H1 (cell line): Measurements from ENCODE around the gene CDK10. TPM values are rescaled to one million over a fixed set of nuclear protein-coding genes. Genes with fewer than 3 reads are reported as not detected.

ENCODE experiments used
- BRCA1 ChIP-seq: IDR thresholded peaks from 2 replicates; pipeline ENCODE4 v1.6.1; 2012; ENCODE audit warnings: low read depth, low read length, improper control_type of control experiment
- EP300 ChIP-seq, 2 experiments: IDR thresholded peaks; 1 replicate in 1 of 2; 2 replicates in 1 of 2; pipeline ENCODE4 v1.6.1; 2011 to 2012; ENCODE audit warnings: low read depth in 2 of 2, low read length in 2 of 2, mild to moderate bottlenecking in 2 of 2, borderline replicate concordance in 1 of 2, inconsistent platforms in 1 of 2, moderate library complexity in 1 of 2
- NANOG ChIP-seq: IDR thresholded peaks from 2 replicates; pipeline ENCODE4 v1.6.1; 2011; ENCODE audit warnings: low read length, low read depth, mild to moderate bottlenecking, inconsistent platforms; ENCODE audit not compliant: insufficient read depth, poor library complexity, severe bottlenecking
- POLR2AphosphoS5 ChIP-seq: IDR thresholded peaks from 2 replicates; pipeline ENCODE4 v1.6.1; 2011; ENCODE audit warnings: low read depth, low read length
- POU5F1 ChIP-seq: IDR thresholded peaks from 2 replicates; pipeline ENCODE4 v1.6.1; 2011; ENCODE audit warnings: low read depth, mild to moderate bottlenecking, low read length, moderate library complexity
- RBBP5 ChIP-seq: IDR thresholded peaks from 2 replicates; pipeline ENCODE4 v1.7.1; 2012; ENCODE audit warnings: low read depth, mild to moderate bottlenecking, inconsistent platforms, low read length, moderate library complexity, borderline replicate concordance
- RNF2 ChIP-seq: fragments of 200-900, 300-1000 bp; sonication (generic); IDR thresholded peaks from 2 replicates; pipeline ENCODE4 v1.7.1; 2016; ENCODE audit warnings: borderline replicate concordance, low read depth, mild to moderate bottlenecking, antibody characterized with exemption, low read length; ENCODE audit not compliant: poor library complexity, severe bottlenecking; ENCODE audit errors: missing control alignments
- TEAD4 ChIP-seq: IDR thresholded peaks from 2 replicates; pipeline ENCODE4 v1.6.1; 2012; ENCODE audit warnings: low read depth, low read length, inconsistent platforms, mixed read lengths
- YY1 ChIP-seq: IDR thresholded peaks from 2 replicates; pipeline ENCODE4 v1.6.1; 2011; ENCODE audit warnings: low read depth, mild to moderate bottlenecking, low read length
- polyA plus RNA-seq, 7 experiments: library from polyadenylated mRNA; depleted of rRNA in 3 of 7; stranded (reverse) in 5 of 7; unstranded in 2 of 7; fragments of >200 nt in 5 of 7; fragments of 200-250 nt in 2 of 7; gene quantifications; 1 replicate in 5 of 7; 2 replicates in 1 of 7; 4 replicates in 1 of 7; pipeline versions ENCODE4 v1.2.1 to v1.2.3, GENCODE V29; 2011 to 2013; ENCODE audit warnings: missing spikeins in 2 of 7, mixed read lengths in 2 of 7
- total RNA-seq: library from RNA; stranded (reverse); fragmentation: NEBNext Ultra II Directional; extraction: Animal tissue kit (Norgen Biotek cat#: 25700); gene quantifications from 2 replicates; pipeline ENCODE4 v1.2.1, GENCODE V29; 2021
- TF ChIP-seq, protein P1 (sequence below): fragments of 300-600 bp; sonication (generic); IDR thresholded peaks from 2 replicates; pipeline ENCODE4 v1.7.1; 2012; ENCODE audit warnings: low read length, moderate library complexity, mild to moderate bottlenecking, inconsistent platforms; ENCODE audit not compliant: insufficient replicate concordance

Gene CDK10
- total and polyA plus RNA-seq, 2 of the 8 experiments (the other 6 are each of a cell fraction or from before 2014, with no cell fraction given): 49.5 to 83.9 TPM

DNA sequence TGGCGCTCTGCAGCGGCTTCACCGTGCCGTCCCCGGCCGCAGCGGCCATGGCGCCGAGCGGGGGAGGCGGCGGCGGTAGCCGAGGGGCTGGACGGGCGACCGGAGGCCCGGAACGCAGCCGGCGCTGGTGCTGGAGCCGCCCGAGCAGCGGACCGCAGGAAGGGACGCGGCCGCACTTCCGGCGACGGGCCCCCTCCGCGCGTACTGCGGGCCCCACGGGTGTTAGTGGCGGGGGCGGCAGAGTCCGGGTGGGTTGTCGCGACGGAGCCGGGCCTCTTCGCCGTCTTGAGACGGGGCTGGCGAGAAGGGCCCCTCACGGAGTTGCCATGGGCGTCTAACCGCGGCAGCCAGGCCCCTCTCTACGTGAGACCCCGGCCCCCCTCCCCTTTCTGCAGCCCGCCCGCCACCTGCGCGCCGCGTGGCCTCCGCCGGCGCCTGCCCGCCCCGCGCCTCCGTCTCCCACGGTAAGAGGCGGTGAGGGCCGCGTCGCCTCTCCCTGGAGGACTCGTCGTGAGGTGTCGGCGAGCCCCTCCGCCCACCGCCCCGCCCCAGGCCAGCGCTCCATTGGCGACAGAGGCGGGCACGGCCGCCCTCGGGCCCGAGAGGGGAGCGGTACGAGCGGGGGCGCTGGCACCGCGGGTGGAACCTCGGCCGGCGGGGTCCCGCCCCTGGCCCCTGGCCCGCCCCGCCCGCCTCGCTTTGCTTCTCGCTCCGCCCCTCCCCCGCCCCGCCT lies 34.5 kb downstream of the CDK10 start, which contains the start of the genes VPS9D1 and ZNF276 (continued):
- TF ChIP-seq, protein P1, sequence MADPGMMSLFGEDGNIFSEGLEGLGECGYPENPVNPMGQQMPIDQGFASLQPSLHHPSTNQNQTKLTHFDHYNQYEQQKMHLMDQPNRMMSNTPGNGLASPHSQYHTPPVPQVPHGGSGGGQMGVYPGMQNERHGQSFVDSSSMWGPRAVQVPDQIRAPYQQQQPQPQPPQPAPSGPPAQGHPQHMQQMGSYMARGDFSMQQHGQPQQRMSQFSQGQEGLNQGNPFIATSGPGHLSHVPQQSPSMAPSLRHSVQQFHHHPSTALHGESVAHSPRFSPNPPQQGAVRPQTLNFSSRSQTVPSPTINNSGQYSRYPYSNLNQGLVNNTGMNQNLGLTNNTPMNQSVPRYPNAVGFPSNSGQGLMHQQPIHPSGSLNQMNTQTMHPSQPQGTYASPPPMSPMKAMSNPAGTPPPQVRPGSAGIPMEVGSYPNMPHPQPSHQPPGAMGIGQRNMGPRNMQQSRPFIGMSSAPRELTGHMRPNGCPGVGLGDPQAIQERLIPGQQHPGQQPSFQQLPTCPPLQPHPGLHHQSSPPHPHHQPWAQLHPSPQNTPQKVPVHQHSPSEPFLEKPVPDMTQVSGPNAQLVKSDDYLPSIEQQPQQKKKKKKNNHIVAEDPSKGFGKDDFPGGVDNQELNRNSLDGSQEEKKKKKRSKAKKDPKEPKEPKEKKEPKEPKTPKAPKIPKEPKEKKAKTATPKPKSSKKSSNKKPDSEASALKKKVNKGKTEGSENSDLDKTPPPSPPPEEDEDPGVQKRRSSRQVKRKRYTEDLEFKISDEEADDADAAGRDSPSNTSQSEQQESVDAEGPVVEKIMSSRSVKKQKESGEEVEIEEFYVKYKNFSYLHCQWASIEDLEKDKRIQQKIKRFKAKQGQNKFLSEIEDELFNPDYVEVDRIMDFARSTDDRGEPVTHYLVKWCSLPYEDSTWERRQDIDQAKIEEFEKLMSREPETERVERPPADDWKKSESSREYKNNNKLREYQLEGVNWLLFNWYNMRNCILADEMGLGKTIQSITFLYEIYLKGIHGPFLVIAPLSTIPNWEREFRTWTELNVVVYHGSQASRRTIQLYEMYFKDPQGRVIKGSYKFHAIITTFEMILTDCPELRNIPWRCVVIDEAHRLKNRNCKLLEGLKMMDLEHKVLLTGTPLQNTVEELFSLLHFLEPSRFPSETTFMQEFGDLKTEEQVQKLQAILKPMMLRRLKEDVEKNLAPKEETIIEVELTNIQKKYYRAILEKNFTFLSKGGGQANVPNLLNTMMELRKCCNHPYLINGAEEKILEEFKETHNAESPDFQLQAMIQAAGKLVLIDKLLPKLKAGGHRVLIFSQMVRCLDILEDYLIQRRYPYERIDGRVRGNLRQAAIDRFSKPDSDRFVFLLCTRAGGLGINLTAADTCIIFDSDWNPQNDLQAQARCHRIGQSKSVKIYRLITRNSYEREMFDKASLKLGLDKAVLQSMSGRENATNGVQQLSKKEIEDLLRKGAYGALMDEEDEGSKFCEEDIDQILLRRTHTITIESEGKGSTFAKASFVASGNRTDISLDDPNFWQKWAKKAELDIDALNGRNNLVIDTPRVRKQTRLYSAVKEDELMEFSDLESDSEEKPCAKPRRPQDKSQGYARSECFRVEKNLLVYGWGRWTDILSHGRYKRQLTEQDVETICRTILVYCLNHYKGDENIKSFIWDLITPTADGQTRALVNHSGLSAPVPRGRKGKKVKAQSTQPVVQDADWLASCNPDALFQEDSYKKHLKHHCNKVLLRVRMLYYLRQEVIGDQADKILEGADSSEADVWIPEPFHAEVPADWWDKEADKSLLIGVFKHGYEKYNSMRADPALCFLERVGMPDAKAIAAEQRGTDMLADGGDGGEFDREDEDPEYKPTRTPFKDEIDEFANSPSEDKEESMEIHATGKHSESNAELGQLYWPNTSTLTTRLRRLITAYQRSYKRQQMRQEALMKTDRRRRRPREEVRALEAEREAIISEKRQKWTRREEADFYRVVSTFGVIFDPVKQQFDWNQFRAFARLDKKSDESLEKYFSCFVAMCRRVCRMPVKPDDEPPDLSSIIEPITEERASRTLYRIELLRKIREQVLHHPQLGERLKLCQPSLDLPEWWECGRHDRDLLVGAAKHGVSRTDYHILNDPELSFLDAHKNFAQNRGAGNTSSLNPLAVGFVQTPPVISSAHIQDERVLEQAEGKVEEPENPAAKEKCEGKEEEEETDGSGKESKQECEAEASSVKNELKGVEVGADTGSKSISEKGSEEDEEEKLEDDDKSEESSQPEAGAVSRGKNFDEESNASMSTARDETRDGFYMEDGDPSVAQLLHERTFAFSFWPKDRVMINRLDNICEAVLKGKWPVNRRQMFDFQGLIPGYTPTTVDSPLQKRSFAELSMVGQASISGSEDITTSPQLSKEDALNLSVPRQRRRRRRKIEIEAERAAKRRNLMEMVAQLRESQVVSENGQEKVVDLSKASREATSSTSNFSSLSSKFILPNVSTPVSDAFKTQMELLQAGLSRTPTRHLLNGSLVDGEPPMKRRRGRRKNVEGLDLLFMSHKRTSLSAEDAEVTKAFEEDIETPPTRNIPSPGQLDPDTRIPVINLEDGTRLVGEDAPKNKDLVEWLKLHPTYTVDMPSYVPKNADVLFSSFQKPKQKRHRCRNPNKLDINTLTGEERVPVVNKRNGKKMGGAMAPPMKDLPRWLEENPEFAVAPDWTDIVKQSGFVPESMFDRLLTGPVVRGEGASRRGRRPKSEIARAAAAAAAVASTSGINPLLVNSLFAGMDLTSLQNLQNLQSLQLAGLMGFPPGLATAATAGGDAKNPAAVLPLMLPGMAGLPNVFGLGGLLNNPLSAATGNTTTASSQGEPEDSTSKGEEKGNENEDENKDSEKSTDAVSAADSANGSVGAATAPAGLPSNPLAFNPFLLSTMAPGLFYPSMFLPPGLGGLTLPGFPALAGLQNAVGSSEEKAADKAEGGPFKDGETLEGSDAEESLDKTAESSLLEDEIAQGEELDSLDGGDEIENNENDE: no peak
- TF ChIP-seq TEAD4 (no peak), POLR2AphosphoS5 (no peak; the same call in 1 of the 2 replicates), BRCA1 (no peak), RBBP5 (peak; percentile 94), EP300 (IDR thresholded peaks at IDR 0.05; ENCODE audit: borderline replicate concordance in 1 of 2, low read depth in 2 of 2, low read length in 2 of 2) (no peak), POU5F1 (no peak), RNF2 (no peak), NANOG (no peak), YY1 (peak; percentile 78)
